Umbilical cord (tissue), 2 donors: ENCODE data around the gene TDRD10. TPM values are rescaled to one million over a fixed set of nuclear protein-coding genes. Genes with fewer than 3 reads are reported as not detected.

Experiments
- DNase-seq: peaks from one replicate; pipeline ENCODE4 v3.0.0-alpha.2; 2015; ENCODE audit warnings: low spot score
- total RNA-seq: library from RNA; depleted of rRNA; stranded (reverse); fragments of >200 nt; gene quantifications from one replicate; pipeline ENCODE4 v1.2.3, GENCODE V29; 2014; ENCODE audit warnings: low replicate concordance; ENCODE audit not compliant: insufficient read depth

The TDRD10 gene
- total RNA-seq, result not detected

GRCh38 chr1:154502066-154502743, at the start of gene TDRD10, which contains the start of gene SHE:
TSS of gene TDRD10 (plus strand) at chr1:154502219. CDS start at chr1:154506904, 4,685 bp downstream.
TSS of gene SHE (minus strand) at chr1:154502412. CDS start at chr1:154502026, 386 bp downstream.
- no peak for DNase-seq

DNA sequence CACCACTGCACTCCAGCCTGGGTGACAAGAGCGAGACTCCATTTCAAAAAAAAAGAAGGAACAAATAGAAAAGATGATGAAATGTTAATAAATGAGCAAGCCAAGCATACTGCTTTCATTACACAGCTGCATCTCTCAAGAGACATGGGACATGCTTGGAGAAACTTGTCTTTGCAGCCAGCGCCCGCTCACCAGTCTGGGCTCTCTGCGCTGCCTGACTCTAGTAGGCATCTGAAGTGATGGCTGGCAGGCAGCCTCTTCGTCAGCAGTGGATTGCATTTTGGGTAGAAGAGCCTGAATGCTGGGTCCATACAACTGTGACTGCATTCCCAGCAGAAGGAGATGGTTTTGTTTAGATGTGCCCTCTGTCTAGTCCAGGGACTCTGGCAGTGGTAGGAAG, 48.9 kb upstream of the TDRD10 start:
- no peak for DNase-seq

- no peak for DNase-seq
Measured at GRCh38 chr1:154453574-154454352, 48.3 kb upstream of the TDRD10 start.

- DNase-seq, result no peak
Measured at GRCh38 chr1:154454386-154455120, 47.5 kb upstream of the TDRD10 start.

DNA sequence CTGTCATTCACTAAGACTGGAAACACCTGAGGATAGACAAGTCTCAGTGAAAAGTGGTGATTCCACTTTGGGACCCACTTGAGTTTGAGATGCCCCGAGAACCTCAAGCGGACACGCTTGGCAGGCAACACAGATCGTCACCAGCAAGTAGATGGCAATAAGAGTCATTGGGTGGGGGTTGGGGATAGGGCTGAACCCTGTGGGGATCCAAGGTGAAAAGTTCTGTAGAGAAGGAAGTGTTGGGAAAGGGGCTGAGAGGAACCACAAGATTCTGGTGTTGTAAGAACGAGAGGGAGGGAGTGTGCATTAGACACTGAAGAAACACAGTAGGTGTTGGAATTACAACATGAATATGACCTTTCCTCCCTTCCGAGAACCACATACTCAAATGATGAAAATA, 45.4 kb upstream of the TDRD10 start:
- no peak for DNase-seq

- no peak for DNase-seq
Measured at GRCh38 chr1:154459080-154459479, 42.9 kb upstream of the TDRD10 start.

- no peak for DNase-seq
Measured at GRCh38 chr1:154460695-154461260, 41.2 kb upstream of the TDRD10 start.

GRCh38 chr1:154463512-154463990, 38.5 kb upstream of the TDRD10 start:
- no peak for DNase-seq

DNA sequence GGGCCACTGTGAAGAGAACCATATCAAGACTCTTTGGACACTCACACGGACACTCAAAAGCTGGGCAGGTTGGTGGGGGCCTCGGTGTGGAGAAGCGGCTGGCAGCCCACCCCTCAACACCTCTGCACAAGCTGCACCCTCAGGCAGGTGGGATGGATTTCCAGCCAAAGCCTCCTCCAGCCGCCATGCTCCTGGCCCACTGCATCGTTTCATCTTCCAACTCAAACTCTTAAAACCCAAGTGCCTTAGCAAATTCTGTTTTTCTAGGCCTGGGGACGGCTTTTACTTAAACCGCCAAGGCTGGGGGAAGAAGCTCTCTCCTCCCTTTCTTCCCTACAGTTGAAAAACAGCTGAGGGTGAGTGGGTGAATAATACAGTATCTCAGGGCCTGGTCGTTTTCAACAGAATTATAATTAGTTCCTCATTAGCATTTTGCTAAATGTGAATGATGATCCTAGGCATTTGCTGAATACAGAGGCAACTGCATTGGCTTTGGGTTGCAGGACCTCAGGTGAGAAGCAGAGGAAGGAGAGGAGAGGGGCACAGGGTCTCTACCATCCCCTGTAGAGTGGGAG, 36.3 kb upstream of the TDRD10 start:
- DNase-seq, result no peak

DNA sequence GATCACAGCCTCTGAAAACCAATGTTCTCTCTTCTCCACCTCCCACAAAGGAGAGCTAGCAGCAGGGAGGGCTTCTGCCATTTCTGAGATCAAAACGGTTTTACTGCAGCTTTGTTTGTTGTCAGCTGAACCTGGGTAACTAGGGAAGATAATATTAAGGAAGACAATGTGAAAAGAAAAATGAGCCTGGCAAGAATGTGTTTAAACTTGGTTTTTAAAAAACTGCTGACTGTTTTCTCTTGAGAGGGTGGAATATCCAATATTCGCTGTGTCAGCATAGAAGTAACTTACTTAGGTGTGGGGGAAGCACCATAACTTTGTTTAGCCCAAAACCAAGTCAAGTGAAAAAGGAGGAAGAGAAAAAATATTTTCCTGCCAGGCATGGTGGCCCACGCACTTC, 35.8 kb upstream of the TDRD10 start:
- no peak for DNase-seq

DNA sequence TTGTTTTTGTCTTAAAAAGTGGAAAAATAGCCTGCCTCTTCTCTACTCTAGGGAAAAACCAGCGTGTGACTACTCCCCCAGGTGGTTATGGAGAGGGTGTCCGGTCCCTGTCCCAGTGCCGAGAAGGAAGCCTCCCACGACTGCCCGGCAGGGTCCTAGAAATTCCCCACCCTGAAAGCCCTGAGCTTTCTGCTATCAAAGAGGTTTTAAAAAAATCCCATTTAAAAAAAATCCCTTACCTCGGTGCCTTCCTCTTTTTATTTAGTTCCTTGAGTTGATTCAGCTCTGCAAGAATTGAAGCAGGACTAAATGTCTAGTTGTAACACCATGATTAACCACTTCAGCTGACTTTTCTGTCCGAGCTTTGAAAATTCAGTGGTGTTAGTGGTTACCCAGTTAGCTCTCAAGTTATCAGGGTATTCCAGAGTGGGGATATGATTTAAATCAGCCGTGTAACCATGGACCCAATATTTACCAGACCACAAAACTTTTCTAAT, 35.0 kb upstream of the TDRD10 start:
- no peak for DNase-seq

- DNase-seq, result no peak
Measured at GRCh38 chr1:154467434-154468102, 34.5 kb upstream of the TDRD10 start.

DNA sequence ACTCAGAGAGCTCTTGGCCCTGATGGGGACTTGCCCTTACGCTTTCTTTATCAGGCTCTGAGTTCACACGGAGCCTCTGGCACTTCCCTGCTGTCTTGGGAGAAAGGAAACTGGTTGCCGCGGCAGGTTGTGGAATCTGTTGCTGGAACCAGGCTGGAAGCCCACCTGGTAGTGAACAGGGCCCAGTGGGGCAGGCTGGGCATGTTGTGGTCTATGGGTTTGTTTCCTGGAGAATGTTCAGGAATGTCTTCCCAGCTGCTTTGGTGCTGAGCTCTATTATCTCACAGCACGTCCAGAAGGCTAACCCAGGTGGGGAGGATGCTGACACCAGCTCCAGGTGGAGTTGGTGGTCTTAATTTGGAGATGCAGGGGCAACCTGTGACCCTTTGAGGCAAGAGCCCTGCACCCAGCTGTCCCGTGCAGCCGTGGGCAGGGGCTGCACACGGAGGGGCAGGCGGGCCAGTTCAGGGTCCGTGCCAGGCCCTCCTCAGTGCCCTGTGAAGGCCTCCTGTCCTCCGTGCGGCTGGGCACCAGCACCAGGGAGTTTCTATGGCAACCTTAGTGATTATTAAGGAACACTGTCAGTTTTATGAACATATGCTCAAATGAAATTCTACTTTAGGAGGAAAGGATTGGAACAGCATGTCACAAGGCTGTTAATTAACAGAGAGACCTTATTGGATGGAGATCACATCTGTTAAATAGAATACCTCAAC, 33.3 kb upstream of the TDRD10 start:
- DNase-seq, result no peak

GRCh38 chr1:154469844-154470560, 32.0 kb upstream of the TDRD10 start:
- no peak for DNase-seq

- no peak for DNase-seq
Measured at GRCh38 chr1:154471304-154471703, 30.7 kb upstream of the TDRD10 start.

DNA sequence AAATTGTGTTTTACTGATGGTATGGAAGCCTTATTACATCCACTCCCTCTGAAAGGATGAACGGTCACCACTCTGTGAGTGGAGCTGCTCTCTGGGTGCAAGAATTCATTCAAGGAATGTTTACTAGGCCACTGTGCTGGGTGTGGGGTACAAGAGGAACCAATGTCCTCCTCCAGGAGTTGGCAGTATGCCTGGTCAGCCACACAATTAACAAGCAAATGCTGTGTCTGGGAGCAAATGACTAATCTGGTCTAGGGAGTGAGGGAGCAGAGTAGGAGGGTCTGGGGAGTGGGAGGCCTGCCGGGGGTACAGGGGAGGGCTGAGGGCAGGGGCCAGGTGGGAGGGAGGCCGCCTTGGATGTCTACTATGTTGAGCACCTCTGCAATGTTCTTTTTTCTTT, 27.2 kb upstream of the TDRD10 start:
- peak; percentile 31 for DNase-seq

DNA sequence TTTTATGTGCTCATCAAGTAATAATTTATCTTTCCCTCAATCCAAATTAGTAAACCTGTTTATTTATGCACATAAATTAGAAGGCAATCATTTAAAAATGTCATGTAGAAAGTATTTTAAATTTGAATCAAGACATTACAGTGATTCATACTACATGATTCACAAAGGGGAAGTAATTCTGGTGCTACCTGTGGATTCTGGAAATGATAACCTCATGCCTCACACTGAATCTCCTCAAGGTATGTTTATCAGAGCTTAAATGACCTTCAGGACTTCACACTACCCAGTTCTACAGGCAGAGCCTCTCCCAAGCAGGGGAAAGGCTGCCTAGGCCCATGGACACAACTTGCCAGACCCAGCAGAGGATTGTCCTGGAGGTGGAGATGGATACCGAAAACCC, 25.2 kb upstream of the TDRD10 start:
- no peak for DNase-seq

DNA sequence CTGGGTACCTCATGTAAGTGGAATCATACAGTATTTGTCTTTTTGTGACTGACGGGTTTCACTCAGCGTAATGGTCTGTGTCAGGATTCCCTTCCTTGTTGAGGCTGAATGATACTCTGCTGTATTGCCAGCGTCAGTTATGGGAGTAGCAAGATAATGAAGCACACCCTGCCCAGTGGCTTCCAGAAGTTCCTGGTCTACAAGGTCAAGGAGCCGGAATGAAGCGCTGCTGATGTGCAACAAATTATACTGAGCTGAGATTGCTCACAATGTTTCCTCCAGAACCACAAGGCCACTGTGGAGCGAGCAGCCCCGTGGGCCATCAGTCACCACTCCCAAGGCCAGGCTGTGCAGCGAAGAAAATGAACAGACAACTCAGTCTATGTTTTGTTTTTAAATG, 24.0 kb upstream of the TDRD10 start:
- DNase-seq, result no peak

DNA sequence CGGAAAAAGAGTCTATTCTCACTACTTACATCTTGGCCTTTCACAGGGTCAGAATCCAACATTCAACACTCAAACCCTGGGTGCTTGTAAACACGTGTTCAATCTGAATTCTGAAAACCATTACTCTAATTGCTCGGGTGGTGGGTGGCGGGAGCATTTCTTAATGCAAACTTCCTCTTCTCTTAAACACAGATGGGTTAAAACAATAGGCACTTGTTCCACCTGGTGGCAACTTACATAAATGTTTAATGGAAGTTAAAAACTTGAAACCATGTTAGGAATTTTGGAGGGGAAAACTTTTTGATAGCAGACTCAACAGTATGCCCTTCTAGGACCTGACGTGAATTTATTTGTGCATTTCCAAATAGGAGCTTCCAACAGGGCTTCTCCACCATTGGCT, 23.4 kb upstream of the TDRD10 start:
- no peak for DNase-seq
